ENCODE results near the gene CPXM1.
"Not testable (repeated sequence)": the region's sequence is repeated elsewhere in the genome, so short reads cannot be mapped to it uniquely, and the experiment has no call there.

Gene CPXM1

GRCh38 chr20:2794866-2795447 is 5.5 kb downstream of the CPXM1 start:
- no peak overlapping the region for H3K4me3 ChIP-seq (ENCODE audit: insufficient read depth, low read depth, low read length, poor library complexity, severe bottlenecking)
- no peaks in the 10 kb centered on the region for H3K9me3 ChIP-seq (ENCODE audit: control insufficient read depth, low read length)
- no peak overlapping the region for H3K27ac ChIP-seq (ENCODE audit: insufficient read depth, low read length, poor library complexity, severe bottlenecking)
- no peak for DNase-seq
- H3K36me3 ChIP-seq (ENCODE audit: control insufficient read depth, insufficient read depth, low read length) = no peaks in the 10 kb centered on the region
- H3K27me3 ChIP-seq (replicated peaks; ENCODE audit: control insufficient read depth, insufficient read depth, low read length, poor library complexity, severe bottlenecking) = peaks cover 23% of the 10 kb centered on the region
- H3K4me1 ChIP-seq (ENCODE audit: control insufficient read depth, insufficient read depth, low read length, poor library complexity, severe bottlenecking) = peaks cover 8% of the 10 kb centered on the region

- H3K27ac ChIP-seq (ENCODE audit: insufficient read depth, low read length, poor library complexity, severe bottlenecking) = no peak overlapping the region
- no peak for DNase-seq
- peaks cover 16% of the 10 kb centered on the region for H3K27me3 ChIP-seq (replicated peaks; ENCODE audit: control insufficient read depth, insufficient read depth, low read length, poor library complexity, severe bottlenecking)
- H3K36me3 ChIP-seq (ENCODE audit: control insufficient read depth, insufficient read depth, low read length) = no peaks in the 10 kb centered on the region
- H3K4me1 ChIP-seq (ENCODE audit: control insufficient read depth, insufficient read depth, low read length, poor library complexity, severe bottlenecking) = peaks cover under 1% of the 10 kb centered on the region
- no peak overlapping the region for H3K4me3 ChIP-seq (ENCODE audit: insufficient read depth, low read depth, low read length, poor library complexity, severe bottlenecking)
- H3K9me3 ChIP-seq (ENCODE audit: control insufficient read depth, low read length) = no peaks in the 10 kb centered on the region
These were observed 6.2 kb downstream of the CPXM1 start for GRCh38 chr20:2794202-2794748.

- no peak overlapping the region for H3K4me3 ChIP-seq (ENCODE audit: insufficient read depth, low read depth, low read length, poor library complexity, severe bottlenecking)
- DNase-seq = no peak
- H3K27me3 ChIP-seq (replicated peaks; ENCODE audit: control insufficient read depth, insufficient read depth, low read length, poor library complexity, severe bottlenecking) = peaks cover 8% of the 10 kb centered on the region
- no peaks in the 10 kb centered on the region for H3K36me3 ChIP-seq (ENCODE audit: control insufficient read depth, insufficient read depth, low read length)
- H3K9me3 ChIP-seq (ENCODE audit: control insufficient read depth, low read length) = no peaks in the 10 kb centered on the region
- no peak overlapping the region for H3K27ac ChIP-seq (ENCODE audit: insufficient read depth, low read length, poor library complexity, severe bottlenecking)
- H3K4me1 ChIP-seq (ENCODE audit: control insufficient read depth, insufficient read depth, low read length, poor library complexity, severe bottlenecking) = no peaks in the 10 kb centered on the region
These were observed 7.0 kb downstream of the CPXM1 start for GRCh38 chr20:2793471-2793870.

- H3K9me3 ChIP-seq (ENCODE audit: control insufficient read depth, low read length) = no peaks in the 10 kb centered on the region
These were observed 16.4 kb downstream of the CPXM1 start for GRCh38 chr20:2783908-2784566.

GRCh38 chr20:2780948-2781347 is 19.5 kb downstream of the CPXM1 start:
- no peak overlapping the region for H3K4me3 ChIP-seq (ENCODE audit: insufficient read depth, low read depth, low read length, poor library complexity, severe bottlenecking)
- H3K4me1 ChIP-seq (ENCODE audit: control insufficient read depth, insufficient read depth, low read length, poor library complexity, severe bottlenecking) = no peaks in the 10 kb centered on the region
- DNase-seq = no peak
- no peak overlapping the region for H3K27ac ChIP-seq (ENCODE audit: insufficient read depth, low read length, poor library complexity, severe bottlenecking)
- H3K27me3 ChIP-seq (replicated peaks; ENCODE audit: control insufficient read depth, insufficient read depth, low read length, poor library complexity, severe bottlenecking) = no peaks in the 10 kb centered on the region
- no peaks in the 10 kb centered on the region for H3K9me3 ChIP-seq (ENCODE audit: control insufficient read depth, low read length)
- H3K36me3 ChIP-seq (ENCODE audit: control insufficient read depth, insufficient read depth, low read length) = no peaks in the 10 kb centered on the region

More at GRCh38 chr20:2783908-2784566, 16.4 kb downstream of the CPXM1 start:
- Histone ChIP-seq H3K4me3 (ENCODE audit: insufficient read depth, low read depth, low read length, poor library complexity, severe bottlenecking) (no peak overlapping the region), H3K27ac (ENCODE audit: insufficient read depth, low read length, poor library complexity, severe bottlenecking) (no peak overlapping the region), H3K36me3 (ENCODE audit: control insufficient read depth, insufficient read depth, low read length) (no peaks in the 10 kb centered on the region), H3K27me3 (replicated peaks; ENCODE audit: control insufficient read depth, insufficient read depth, low read length, poor library complexity, severe bottlenecking) (no peaks in the 10 kb centered on the region), H3K4me1 (ENCODE audit: control insufficient read depth, insufficient read depth, low read length, poor library complexity, severe bottlenecking) (no peaks in the 10 kb centered on the region)
- DNase-seq = no peak

GRCh38 chr20:2778602-2779321 is 21.7 kb downstream of the CPXM1 start:
- H3K9me3 ChIP-seq (ENCODE audit: control insufficient read depth, low read length) = no peaks in the 10 kb centered on the region
- H3K4me3 ChIP-seq (ENCODE audit: insufficient read depth, low read depth, low read length, poor library complexity, severe bottlenecking) = no peak overlapping the region
- H3K4me1 ChIP-seq (ENCODE audit: control insufficient read depth, insufficient read depth, low read length, poor library complexity, severe bottlenecking) = no peaks in the 10 kb centered on the region
- H3K36me3 ChIP-seq (ENCODE audit: control insufficient read depth, insufficient read depth, low read length) = no peaks in the 10 kb centered on the region
- H3K27me3 ChIP-seq (replicated peaks; ENCODE audit: control insufficient read depth, insufficient read depth, low read length, poor library complexity, severe bottlenecking) = no peaks in the 10 kb centered on the region
- no peak overlapping the region for H3K27ac ChIP-seq (ENCODE audit: insufficient read depth, low read length, poor library complexity, severe bottlenecking)
- DNase-seq = no peak

GRCh38 chr20:2775139-2775538 is 25.3 kb downstream of the CPXM1 start:
- Histone ChIP-seq H3K4me3 (ENCODE audit: insufficient read depth, low read depth, low read length, poor library complexity, severe bottlenecking) (no peak overlapping the region), H3K27ac (ENCODE audit: insufficient read depth, low read length, poor library complexity, severe bottlenecking) (no peak overlapping the region), H3K4me1 (ENCODE audit: control insufficient read depth, insufficient read depth, low read length, poor library complexity, severe bottlenecking) (no peaks in the 10 kb centered on the region), H3K36me3 (ENCODE audit: control insufficient read depth, insufficient read depth, low read length) (no peaks in the 10 kb centered on the region), H3K9me3 (ENCODE audit: control insufficient read depth, low read length) (no peaks in the 10 kb centered on the region), H3K27me3 (replicated peaks; ENCODE audit: control insufficient read depth, insufficient read depth, low read length, poor library complexity, severe bottlenecking) (no peaks in the 10 kb centered on the region)
- DNase-seq = no peak

- DNase-seq = no peak
- no peaks in the 10 kb centered on the region for H3K9me3 ChIP-seq (ENCODE audit: control insufficient read depth, low read length)
- no peaks in the 10 kb centered on the region for H3K27me3 ChIP-seq (replicated peaks; ENCODE audit: control insufficient read depth, insufficient read depth, low read length, poor library complexity, severe bottlenecking)
- H3K36me3 ChIP-seq (ENCODE audit: control insufficient read depth, insufficient read depth, low read length) = no peaks in the 10 kb centered on the region
- H3K4me3 ChIP-seq (ENCODE audit: insufficient read depth, low read depth, low read length, poor library complexity, severe bottlenecking) = no peak overlapping the region
- no peaks in the 10 kb centered on the region for H3K4me1 ChIP-seq (ENCODE audit: control insufficient read depth, insufficient read depth, low read length, poor library complexity, severe bottlenecking)
- H3K27ac ChIP-seq (ENCODE audit: insufficient read depth, low read length, poor library complexity, severe bottlenecking) = no peak overlapping the region
These were observed 26.6 kb downstream of the CPXM1 start for GRCh38 chr20:2773812-2774211.

- H3K27me3 ChIP-seq (replicated peaks; ENCODE audit: control insufficient read depth, insufficient read depth, low read length, poor library complexity, severe bottlenecking) = no peaks in the 10 kb centered on the region
- no peak for DNase-seq
- no peaks in the 10 kb centered on the region for H3K4me1 ChIP-seq (ENCODE audit: control insufficient read depth, insufficient read depth, low read length, poor library complexity, severe bottlenecking)
- no peaks in the 10 kb centered on the region for H3K9me3 ChIP-seq (ENCODE audit: control insufficient read depth, low read length)
- H3K4me3 ChIP-seq (ENCODE audit: insufficient read depth, low read depth, low read length, poor library complexity, severe bottlenecking) = no peak overlapping the region
- H3K36me3 ChIP-seq (ENCODE audit: control insufficient read depth, insufficient read depth, low read length) = no peaks in the 10 kb centered on the region
- H3K27ac ChIP-seq (ENCODE audit: insufficient read depth, low read length, poor library complexity, severe bottlenecking) = no peak overlapping the region
These were observed 28.8 kb downstream of the CPXM1 start for GRCh38 chr20:2771631-2772080.

GRCh38 chr20:2770091-2770490 is 30.3 kb downstream of the CPXM1 start:
- H3K9me3 ChIP-seq (ENCODE audit: control insufficient read depth, low read length); H3K36me3 ChIP-seq (ENCODE audit: control insufficient read depth, insufficient read depth, low read length); H3K4me1 ChIP-seq (ENCODE audit: control insufficient read depth, insufficient read depth, low read length, poor library complexity, severe bottlenecking); H3K4me3 ChIP-seq (ENCODE audit: insufficient read depth, low read depth, low read length, poor library complexity, severe bottlenecking); DNase-seq; H3K27me3 ChIP-seq (replicated peaks; ENCODE audit: control insufficient read depth, insufficient read depth, low read length, poor library complexity, severe bottlenecking); H3K27ac ChIP-seq (ENCODE audit: insufficient read depth, low read length, poor library complexity, severe bottlenecking): not testable (repeated sequence)
